GM18907 (cell line): ENCODE data around the gene MTA2.
A peak's percentile ranks its signal among the peaks of the same experiment; 100 is the strongest.
"Not testable (repeated sequence)": the region's sequence is repeated elsewhere in the genome, so short reads cannot be mapped to it uniquely, and the experiment has no call there.

ENCODE experiments used
- ATAC-seq: cut with Tn5 transposase; IDR thresholded peaks from one replicate; pipeline ENCODE4 v1.9.1; 2021; ENCODE audit warnings: mild to moderate bottlenecking, moderate library complexity; ENCODE audit not compliant: unreplicated experiment

Gene MTA2

GRCh38 chr11:62592989-62593421 is 8.7 kb downstream of the MTA2 start:
- ATAC-seq, result no peak

GRCh38 chr11:62592146-62592815 is 9.4 kb downstream of the MTA2 start:
- ATAC-seq, result no peak

- ATAC-seq, result peak; percentile 76
These were observed 10.1 kb downstream of the MTA2 start, which contains the start of gene TUT1 for GRCh38 chr11:62591448-62592145. Gene TUT1, minus strand, starts transcription at chr11:62591523. Its CDS starts 38 bp downstream, at chr11:62591485.

- no peak for ATAC-seq
These were observed 12.6 kb downstream of the MTA2 start for GRCh38 chr11:62588966-62589637.

GRCh38 chr11:62585356-62585755 is 16.3 kb downstream of the MTA2 start:
- ATAC-seq, result not testable (repeated sequence)

- not testable (repeated sequence) for ATAC-seq
These were observed 19.9 kb downstream of the MTA2 start for GRCh38 chr11:62581735-62582134.

GRCh38 chr11:62580959-62581715 is 20.5 kb downstream of the MTA2 start:
- no peak for ATAC-seq

GRCh38 chr11:62579252-62579651 is 22.4 kb downstream of the MTA2 start:
- ATAC-seq, result no peak

GRCh38 chr11:62578541-62578940 is 23.1 kb downstream of the MTA2 start:
- ATAC-seq, result no peak

GRCh38 chr11:62577046-62577714 is 24.5 kb downstream of the MTA2 start:
- no peak for ATAC-seq

- ATAC-seq, result no peak
These were observed 25.8 kb downstream of the MTA2 start for GRCh38 chr11:62575837-62576236.

GRCh38 chr11:62575156-62575555 is 26.5 kb downstream of the MTA2 start:
- no peak for ATAC-seq

- ATAC-seq, result peak; percentile 19
These were observed 27.1 kb downstream of the MTA2 start for GRCh38 chr11:62574363-62575071.

- peak; percentile 83 for ATAC-seq
These were observed 27.9 kb downstream of the MTA2 start, which contains the start of gene EEF1G for GRCh38 chr11:62573592-62574362. Gene EEF1G, minus strand, starts transcription at chr11:62573891. Its CDS starts 49 bp downstream, at chr11:62573842.

- no peak for ATAC-seq
These were observed 28.6 kb downstream of the MTA2 start for GRCh38 chr11:62573006-62573591.

- no peak for ATAC-seq
These were observed 29.2 kb downstream of the MTA2 start for GRCh38 chr11:62572431-62572830.

- not testable (repeated sequence) for ATAC-seq
These were observed 30.2 kb downstream of the MTA2 start for GRCh38 chr11:62571493-62571892.

- ATAC-seq, result not testable (repeated sequence)
These were observed 30.8 kb downstream of the MTA2 start for GRCh38 chr11:62570903-62571302.

- ATAC-seq, result no peak
These were observed 32.1 kb downstream of the MTA2 start for GRCh38 chr11:62569611-62570010.
